ENCODE measurements around the gene DIO1. TPM values are rescaled to one million over a fixed set of nuclear protein-coding genes. Genes with fewer than 3 reads are reported as not detected.
A peak's percentile ranks its signal among the peaks of the same experiment; 100 is the strongest.

Gene DIO1
- total RNA-seq, 6 experiments from 2014 or later: 27.2 to 132 (median 72.1) TPM

DNA sequence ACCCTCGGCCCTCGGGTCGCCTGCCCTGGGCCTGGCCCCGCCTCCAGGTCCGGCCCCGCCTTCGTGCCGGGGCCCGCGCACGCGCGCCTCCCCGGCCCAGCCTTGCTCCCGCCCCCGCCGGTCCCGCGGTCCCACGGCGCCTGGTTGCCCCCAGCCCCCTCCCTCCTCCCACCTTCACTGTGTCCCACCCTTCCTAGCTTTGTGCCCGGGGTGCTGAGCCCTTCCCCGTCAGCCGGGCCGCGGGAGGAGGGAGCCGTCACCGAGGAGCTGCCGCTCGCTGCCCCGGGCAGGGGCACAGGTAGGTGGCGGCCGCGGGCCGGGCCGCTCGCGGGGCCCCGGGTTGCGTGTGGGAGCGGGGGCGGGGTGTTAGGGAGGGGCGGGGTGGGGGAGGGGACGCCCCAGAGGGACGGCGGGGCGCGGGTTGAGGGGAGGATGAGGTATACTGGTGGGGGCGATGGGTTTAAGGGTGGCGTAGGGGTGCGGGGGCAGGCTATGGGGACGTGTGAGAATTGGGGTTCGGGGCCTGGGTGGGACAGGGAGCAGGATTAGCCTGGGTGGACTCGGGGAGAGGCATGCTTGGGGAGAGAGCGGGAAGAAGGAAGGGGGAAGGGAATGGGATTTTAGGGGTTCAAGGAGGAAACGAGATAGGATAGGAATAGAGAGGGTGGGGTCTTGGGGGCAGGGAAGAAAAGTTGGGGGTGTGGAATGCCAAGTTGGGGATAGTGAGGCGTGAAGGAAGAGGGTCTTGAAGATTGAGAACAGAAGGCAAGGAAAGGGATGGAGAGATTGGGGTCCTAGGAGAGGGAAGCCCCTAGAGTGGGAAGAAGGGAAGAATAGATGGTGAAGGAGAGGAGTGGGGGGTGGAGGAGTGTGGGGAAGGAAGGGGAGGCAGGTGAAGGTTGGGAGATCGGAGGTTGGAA is 52.5 kb downstream of the DIO1 start, which contains the start of gene LRRC42:
TSS of gene LRRC42 (plus strand) at position 99 of the 920 bp plus-strand sequence. CDS start 5,650 bp downstream, outside the sequence.
- H3K36me3 ChIP-seq: no peaks in the 10 kb centered on the region
- TF ChIP-seq, protein P1, sequence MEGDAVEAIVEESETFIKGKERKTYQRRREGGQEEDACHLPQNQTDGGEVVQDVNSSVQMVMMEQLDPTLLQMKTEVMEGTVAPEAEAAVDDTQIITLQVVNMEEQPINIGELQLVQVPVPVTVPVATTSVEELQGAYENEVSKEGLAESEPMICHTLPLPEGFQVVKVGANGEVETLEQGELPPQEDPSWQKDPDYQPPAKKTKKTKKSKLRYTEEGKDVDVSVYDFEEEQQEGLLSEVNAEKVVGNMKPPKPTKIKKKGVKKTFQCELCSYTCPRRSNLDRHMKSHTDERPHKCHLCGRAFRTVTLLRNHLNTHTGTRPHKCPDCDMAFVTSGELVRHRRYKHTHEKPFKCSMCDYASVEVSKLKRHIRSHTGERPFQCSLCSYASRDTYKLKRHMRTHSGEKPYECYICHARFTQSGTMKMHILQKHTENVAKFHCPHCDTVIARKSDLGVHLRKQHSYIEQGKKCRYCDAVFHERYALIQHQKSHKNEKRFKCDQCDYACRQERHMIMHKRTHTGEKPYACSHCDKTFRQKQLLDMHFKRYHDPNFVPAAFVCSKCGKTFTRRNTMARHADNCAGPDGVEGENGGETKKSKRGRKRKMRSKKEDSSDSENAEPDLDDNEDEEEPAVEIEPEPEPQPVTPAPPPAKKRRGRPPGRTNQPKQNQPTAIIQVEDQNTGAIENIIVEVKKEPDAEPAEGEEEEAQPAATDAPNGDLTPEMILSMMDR (IDR thresholded peaks at IDR 0.05): peak in 3 of 4 donors; percentile 11 to 31 (median 18)
- no peak for TF ChIP-seq POLR2A (IDR thresholded peaks at IDR 0.05)
- no peaks in the 10 kb centered on the region for H3K27me3 ChIP-seq
- DNase-seq (no peak), ATAC-seq (peak; percentile 76 to 84 (median 80))
- H3K9me3 ChIP-seq: no peaks in the 10 kb centered on the region
- WGBS (ENCODE audit: insufficient coverage, low coverage, low lambda C conversion rate, missing lambda C conversion rate): 1% methylated on average over 20 of the region's 58 CpGs
- peaks cover 0 to 35% (median 0%) of the 10 kb centered on the region in 4 donors for H3K4me1 ChIP-seq
- intact Hi-C loops (cut with DNase I): loop anchor here in 1 of 2 donors (5.0 kb wide), 2 partner anchors 54 to 69 kb away; partner anchors contain the start of gene DIO1
- H3K27ac ChIP-seq: peak within 1 kb of the TSS; percentile 64 to 83 (median 77)
- H3K4me3 ChIP-seq: peak within 1 kb of the TSS; percentile 74 to 91 (median 90)

DNA sequence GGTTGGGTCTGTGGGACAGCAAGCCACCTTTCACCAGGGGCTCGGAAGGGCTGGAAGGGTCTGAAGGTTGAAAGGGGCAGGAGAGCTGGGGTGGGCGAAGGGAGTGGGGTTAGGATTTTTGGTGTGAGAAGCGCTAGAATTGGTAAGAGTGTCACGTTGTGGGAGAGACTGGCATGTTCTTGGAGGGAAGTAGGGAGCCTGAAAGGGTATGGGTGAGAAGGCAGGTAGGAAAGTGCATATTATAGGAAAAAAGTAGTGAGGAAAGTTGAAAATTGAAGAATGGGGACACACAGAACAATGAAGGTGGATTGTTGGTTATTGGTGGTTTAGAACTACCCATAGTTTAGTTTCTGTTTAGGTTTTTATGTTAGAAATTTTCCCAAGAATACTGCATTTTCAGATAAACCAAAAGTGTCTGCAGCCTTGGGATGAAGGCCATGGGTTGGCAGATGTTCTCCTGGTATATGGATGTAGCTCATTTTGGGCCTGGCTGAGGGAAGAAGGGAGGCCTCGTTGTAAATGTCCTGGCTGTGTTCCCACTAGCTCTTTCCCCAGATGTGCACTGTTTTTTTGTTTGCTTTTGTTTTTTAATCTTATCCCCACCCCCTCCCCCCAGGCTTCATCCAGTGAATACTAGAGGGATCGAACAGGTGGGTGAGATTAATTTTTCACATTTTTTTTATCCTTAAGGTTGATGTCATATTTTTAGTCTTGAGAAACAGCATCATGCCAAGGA is 53.4 kb downstream of the DIO1 start:
- Histone ChIP-seq H3K9me3 (no peaks in the 10 kb centered on the region), H3K36me3 (peaks cover 0 to 6% (median 3%) of the 10 kb centered on the region in 4 donors), H3K27ac (no peak overlapping the region), H3K27me3 (no peaks in the 10 kb centered on the region), H3K4me1 (peaks cover 0 to 40% (median 0%) of the 10 kb centered on the region in 4 donors), H3K4me3 (peak overlapping the region; percentile 74 to 91 (median 90))
- 56% methylated on average over 6 of the region's 6 CpGs for WGBS (ENCODE audit: insufficient coverage, low coverage, low lambda C conversion rate, missing lambda C conversion rate)
- intact Hi-C loops (cut with DNase I): loop anchor here in 1 of 2 donors (5.0 kb wide), 2 partner anchors 55 to 70 kb away; partner anchors contain the start of gene DIO1
- DNase-seq: no peak
- ATAC-seq: no peak
- TF ChIP-seq, protein P1 (IDR thresholded peaks at IDR 0.05): no peak
- no peak for TF ChIP-seq POLR2A (IDR thresholded peaks at IDR 0.05)

DNA sequence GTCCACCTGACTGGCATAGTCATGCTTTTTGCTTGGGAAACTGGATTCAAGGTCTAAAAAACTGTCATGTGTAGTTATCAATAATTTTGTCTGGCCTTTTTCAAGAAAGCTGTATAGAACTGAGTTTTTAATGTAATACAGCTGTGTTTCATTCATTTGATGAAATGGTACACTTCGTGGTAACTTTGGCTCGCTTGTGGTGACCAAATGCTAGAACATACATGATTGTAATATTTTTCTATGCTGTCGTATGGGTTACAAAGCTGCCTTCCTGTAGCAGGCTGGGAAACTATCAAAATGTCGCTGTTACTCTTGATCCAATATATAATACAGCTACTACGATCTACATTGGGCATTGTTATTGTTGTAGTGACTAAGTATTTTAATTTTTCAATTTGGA is 54.3 kb downstream of the DIO1 start:
- 82% methylated on average over 5 of the region's 5 CpGs for WGBS (ENCODE audit: insufficient coverage, low coverage, low lambda C conversion rate, missing lambda C conversion rate)
- ATAC-seq (no peak), DNase-seq (no peak)
- Histone ChIP-seq H3K27ac (no peak overlapping the region), H3K36me3 (peaks cover 0 to 9% (median 6%) of the 10 kb centered on the region in 4 donors), H3K4me1 (peaks cover 0 to 40% (median 0%) of the 10 kb centered on the region in 4 donors), H3K4me3 (no peak overlapping the region), H3K27me3 (no peaks in the 10 kb centered on the region), H3K9me3 (no peaks in the 10 kb centered on the region)
- TF ChIP-seq POLR2A (IDR thresholded peaks at IDR 0.05): no peak
- TF ChIP-seq, protein P1 (IDR thresholded peaks at IDR 0.05): no peak
- intact Hi-C loops (cut with DNase I): loop anchor here in 1 of 2 donors (5.0 kb wide), 2 partner anchors 56 to 71 kb away; partner anchors contain the start of gene DIO1
